NCI-H510A treated with DMSO at 0.1 percent for 48 hours (cell line): ENCODE measurements around the gene CBX1.
"Not testable (repeated sequence)": the region's sequence is repeated elsewhere in the genome, so short reads cannot be mapped to it uniquely, and the experiment has no call there.

Experiments
- DNase-seq: peaks from one replicate; lab custom pipeline; 2025; lab: John Stamatoyannopoulos, UW

CBX1 gene

GRCh38 chr17:48051706-48052486 is 49.4 kb downstream of the CBX1 start:
- no peak for DNase-seq

GRCh38 chr17:48051283-48051682 is 50.0 kb downstream of the CBX1 start:
- DNase-seq: no peak

- peak; percentile 98 for DNase-seq
Measured at GRCh38 chr17:48048384-48049126, 52.7 kb downstream of the CBX1 start.

- peak; percentile 100 for DNase-seq
Measured at GRCh38 chr17:48047741-48048383, 53.4 kb downstream of the CBX1 start, which contains the start of gene NFE2L1. NFE2L1 (plus strand) TSS chr17:48048359; CDS start chr17:48051119, 2,760 bp downstream.

- DNase-seq: no peak
Measured at GRCh38 chr17:48047113-48047740, 54.1 kb downstream of the CBX1 start.

GRCh38 chr17:48046296-48046695 is 55.0 kb downstream of the CBX1 start:
- DNase-seq: no peak

- no peak for DNase-seq
Measured at GRCh38 chr17:48045316-48046001, 55.8 kb downstream of the CBX1 start.

GRCh38 chr17:48044851-48045250 is 56.4 kb downstream of the CBX1 start:
- no peak for DNase-seq

- no peak for DNase-seq
Measured at GRCh38 chr17:48043176-48043575, 58.1 kb downstream of the CBX1 start.

GRCh38 chr17:48038687-48039086 is 62.6 kb downstream of the CBX1 start:
- DNase-seq: no peak

GRCh38 chr17:48037838-48038323 is 63.4 kb downstream of the CBX1 start:
- no peak for DNase-seq

- no peak for DNase-seq
Measured at GRCh38 chr17:48037036-48037837, 64.0 kb downstream of the CBX1 start, which contains the start of gene COPZ2. COPZ2 (minus strand) TSS chr17:48037797; CDS start chr17:48037777, 20 bp downstream.

- DNase-seq: no peak
Measured at GRCh38 chr17:48036693-48037035, 64.6 kb downstream of the CBX1 start.

- DNase-seq: not testable (repeated sequence)
Measured at GRCh38 chr17:48034734-48035133, 66.5 kb downstream of the CBX1 start.

- no peak for DNase-seq
Measured at GRCh38 chr17:48031966-48032365, 69.3 kb downstream of the CBX1 start.

- no peak for DNase-seq
Measured at GRCh38 chr17:48030531-48030930, 70.7 kb downstream of the CBX1 start.

GRCh38 chr17:48028736-48029135 is 72.5 kb downstream of the CBX1 start:
- no peak for DNase-seq

- DNase-seq: no peak
Measured at GRCh38 chr17:48027322-48027981, 73.8 kb downstream of the CBX1 start.

GRCh38 chr17:48026502-48027321 is 74.6 kb downstream of the CBX1 start:
- DNase-seq: peak; percentile 98
